Keratinocyte (primary cell): Measurements from ENCODE around the gene KLF7. TPM values are rescaled to one million over a fixed set of nuclear protein-coding genes. Genes with fewer than 3 reads are reported as not detected.

Source experiments
- DNase-seq: peaks from one replicate; pipeline ENCODE4 v3.0.0-alpha.2; 2011; ENCODE audit warnings: low read depth, missing footprints, low spot score
- FAIRE-seq: peaks from 2 replicates; lab custom pipeline; 2011; peaks lifted over from hg19 to GRCh38; lab: Jason Lieb, UNC
- H2AFZ ChIP-seq: 2 replicates; pipeline ENCODE4 v1.6.0; 2012; ENCODE audit warnings: low read length, control low read depth, inconsistent platforms; ENCODE audit not compliant: control insufficient read depth
- H3K27ac ChIP-seq: 2 replicates; pipeline ENCODE4 v1.5.1; 2011; ENCODE audit warnings: low read length; ENCODE audit not compliant: control insufficient read depth, insufficient read depth
- H3K27me3 ChIP-seq: 3 replicates; pipeline ENCODE4 v1.6.0; 2011; ENCODE audit warnings: low read length; ENCODE audit not compliant: control insufficient read depth, insufficient read depth; ENCODE audit errors: extremely low read depth
- H3K36me3 ChIP-seq, 2 experiments: 2 replicates in 1 of 2; 3 replicates in 1 of 2; pipeline ENCODE4 v1.5.1; 2011; ENCODE audit warnings: low read length in 2 of 2, mild to moderate bottlenecking in 1 of 2; ENCODE audit not compliant: control insufficient read depth in 2 of 2, insufficient read depth in 2 of 2; ENCODE audit errors: extremely low read depth in 1 of 2
- H3K4me1 ChIP-seq: 3 replicates; pipeline ENCODE4 v1.5.1; 2011; ENCODE audit warnings: low read length; ENCODE audit not compliant: control insufficient read depth, insufficient read depth; ENCODE audit errors: extremely low read depth
- H3K4me2 ChIP-seq: 3 replicates; pipeline ENCODE4 v1.6.0; 2011; ENCODE audit warnings: low read depth, low read length; ENCODE audit not compliant: control insufficient read depth, insufficient read depth; ENCODE audit errors: extremely low read depth
- H3K4me3 ChIP-seq, 3 experiments: fragments of 200-600 bp in 1 of 3; sonication (generic) in 1 of 3; 2 replicates in 2 of 3; 3 replicates in 1 of 3; pipeline ENCODE4 v1.5.1; 2011 to 2016; ENCODE audit warnings: low read length in 3 of 3, mild to moderate bottlenecking in 3 of 3, control low read depth in 2 of 3, inconsistent platforms in 1 of 3, low read depth in 1 of 3, mixed read lengths in 1 of 3, mixed run types in 1 of 3, moderate library complexity in 1 of 3; ENCODE audit not compliant: control insufficient read depth in 2 of 3, insufficient read depth in 2 of 3; ENCODE audit errors: extremely low read depth in 1 of 3
- H3K79me2 ChIP-seq: 2 replicates; pipeline ENCODE4 v1.6.0; 2012; ENCODE audit warnings: low read length; ENCODE audit not compliant: control insufficient read depth, insufficient read depth
- H3K9ac ChIP-seq: 3 replicates; pipeline ENCODE4 v1.6.0; 2011; ENCODE audit warnings: low read length; ENCODE audit not compliant: control insufficient read depth, insufficient read depth; ENCODE audit errors: extremely low read depth
- H3K9me1 ChIP-seq: 3 replicates; pipeline ENCODE4 v1.6.0; 2011; ENCODE audit warnings: low read length; ENCODE audit not compliant: control insufficient read depth, insufficient read depth; ENCODE audit errors: extremely low read depth
- H3K9me3 ChIP-seq: 2 replicates; pipeline ENCODE4 v1.5.1; 2012; ENCODE audit warnings: low read depth, low read length; ENCODE audit not compliant: control insufficient read depth
- H4K20me1 ChIP-seq: 3 replicates; pipeline ENCODE4 v1.6.0; 2011; ENCODE audit warnings: low read length; ENCODE audit not compliant: control insufficient read depth, insufficient read depth; ENCODE audit errors: extremely low read depth
- EZH2 ChIP-seq: IDR thresholded peaks from one replicate; pipeline ENCODE4 v1.6.1; 2012; ENCODE audit warnings: inconsistent platforms, mild to moderate bottlenecking, low read length, moderate library complexity
- dilution Hi-C: fragments of 300-500 bp; cut with MboI; formaldehyde crosslinking; loops from one replicate; pipeline ENCODE4 v1.7.0; 2020; ENCODE audit warnings: low sequenced_read_pairs; ENCODE audit not compliant: extremely low pct_ligation_motif_present
- polyA plus RNA-seq, 5 experiments: library from polyadenylated mRNA; depleted of rRNA in 3 of 5; stranded (reverse) in 3 of 5; stranded (forward) in 1 of 5; unstranded in 1 of 5; fragments of >200 nt; gene quantifications; 1 replicate in 1 of 5; 2 replicates in 3 of 5; 3 replicates in 1 of 5; pipeline versions ENCODE4 v1.2.1 to v1.2.3, GENCODE V29; 2011 to 2012; ENCODE audit warnings: missing spikeins in 2 of 5, low read depth in 1 of 5, low replicate concordance in 1 of 5
- small RNA-seq, 3 experiments: library from RNA; depleted of rRNA; stranded (forward); fragments of <200 nt; gene quantifications; one replicate each; pipeline ENCODE3, GENCODE V24; 2012; ENCODE audit warnings: low read depth in 3 of 3, low replicate concordance in 1 of 3; ENCODE audit not compliant: insufficient read length in 3 of 3
- TF ChIP-seq, protein P1 (sequence below), 3 experiments: IDR thresholded peaks in 1 of 3; conservative IDR thresholded peaks in 1 of 3; optimal IDR thresholded peaks in 1 of 3; 2 replicates in 2 of 3; 3 replicates in 1 of 3; pipeline versions ENCODE3 to v1.5.1; 2011; ENCODE audit warnings: low read length in 3 of 3, mild to moderate bottlenecking in 3 of 3, moderate library complexity in 2 of 3, control low read depth in 1 of 3, inconsistent platforms in 1 of 3; ENCODE audit not compliant: insufficient read depth in 2 of 3; ENCODE audit errors: extremely low read depth in 1 of 3

KLF7 gene
- polyA plus RNA-seq, 1 donor (not counting 4 experiments of a cell fraction or from before 2014, with no cell fraction given), result 44.7 TPM

DNA sequence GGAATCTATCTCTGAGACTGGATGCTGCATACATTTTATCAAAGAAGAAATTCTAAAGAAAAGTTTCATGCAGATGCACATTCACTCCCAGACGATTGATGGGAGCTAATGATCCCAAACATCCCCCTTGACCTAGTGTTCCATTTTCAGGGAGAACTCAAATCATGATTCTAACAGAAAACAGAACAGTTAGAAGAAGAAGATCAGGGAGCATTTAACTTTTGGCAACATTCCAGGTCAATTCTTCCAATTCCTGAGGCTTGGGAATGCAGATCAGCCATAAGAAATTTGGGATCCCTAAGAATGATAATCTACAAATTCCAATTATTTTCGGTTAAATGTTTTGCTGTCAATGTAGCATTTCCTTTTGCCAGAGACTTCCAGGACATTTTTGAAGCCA, 129.9 kb downstream of the KLF7 start:
- no peaks in the 10 kb centered on the region for H3K9me3 ChIP-seq
- TF ChIP-seq EZH2, result no peak
- TF ChIP-seq, protein P1, sequence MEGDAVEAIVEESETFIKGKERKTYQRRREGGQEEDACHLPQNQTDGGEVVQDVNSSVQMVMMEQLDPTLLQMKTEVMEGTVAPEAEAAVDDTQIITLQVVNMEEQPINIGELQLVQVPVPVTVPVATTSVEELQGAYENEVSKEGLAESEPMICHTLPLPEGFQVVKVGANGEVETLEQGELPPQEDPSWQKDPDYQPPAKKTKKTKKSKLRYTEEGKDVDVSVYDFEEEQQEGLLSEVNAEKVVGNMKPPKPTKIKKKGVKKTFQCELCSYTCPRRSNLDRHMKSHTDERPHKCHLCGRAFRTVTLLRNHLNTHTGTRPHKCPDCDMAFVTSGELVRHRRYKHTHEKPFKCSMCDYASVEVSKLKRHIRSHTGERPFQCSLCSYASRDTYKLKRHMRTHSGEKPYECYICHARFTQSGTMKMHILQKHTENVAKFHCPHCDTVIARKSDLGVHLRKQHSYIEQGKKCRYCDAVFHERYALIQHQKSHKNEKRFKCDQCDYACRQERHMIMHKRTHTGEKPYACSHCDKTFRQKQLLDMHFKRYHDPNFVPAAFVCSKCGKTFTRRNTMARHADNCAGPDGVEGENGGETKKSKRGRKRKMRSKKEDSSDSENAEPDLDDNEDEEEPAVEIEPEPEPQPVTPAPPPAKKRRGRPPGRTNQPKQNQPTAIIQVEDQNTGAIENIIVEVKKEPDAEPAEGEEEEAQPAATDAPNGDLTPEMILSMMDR (optimal IDR thresholded peaks at IDR 0.05 in 1 of 3, IDR thresholded peaks at IDR 0.05 in 1 of 3, conservative IDR thresholded peaks at IDR 0.05 in 1 of 3; ENCODE audit: extremely low read depth in 1 of 3, insufficient read depth in 2 of 3, low read length in 3 of 3), result no peak
- H3K4me2 ChIP-seq, result no peak overlapping the region
- DNase-seq (no peak), FAIRE-seq (no peak)
- H3K9ac ChIP-seq, result no peak overlapping the region
- peaks cover 6% of the 10 kb centered on the region for H3K4me1 ChIP-seq
- H3K36me3 ChIP-seq, result no peaks in the 10 kb centered on the region
- H3K27me3 ChIP-seq, result no peaks in the 10 kb centered on the region
- no peak overlapping the region for H3K4me3 ChIP-seq
- no peaks in the 10 kb centered on the region for H3K79me2 ChIP-seq
- no peaks in the 10 kb centered on the region for H3K9me1 ChIP-seq
- dilution Hi-C loops, result no loop called here
- H4K20me1 ChIP-seq, result no peaks in the 10 kb centered on the region
- no peak overlapping the region for H3K27ac ChIP-seq
- no peak overlapping the region for H2AFZ ChIP-seq

DNA sequence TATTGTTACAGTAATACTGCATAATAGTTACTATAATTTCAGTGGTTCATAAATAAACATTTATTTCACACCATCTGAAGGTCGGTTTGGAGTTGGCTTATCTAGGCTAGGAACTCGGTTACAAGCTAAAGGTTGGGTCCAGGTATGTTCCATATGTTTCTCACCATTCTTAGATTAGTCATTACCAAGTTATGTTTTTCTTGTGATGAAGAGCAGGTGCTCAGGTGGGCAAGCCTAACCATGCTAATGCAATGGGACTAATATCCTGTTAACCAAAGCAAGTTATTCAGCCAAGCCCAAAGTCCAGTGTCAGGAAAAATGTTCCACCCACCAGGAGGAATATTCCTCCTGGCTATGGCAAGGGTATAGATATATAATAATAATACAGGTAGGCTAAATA, 133.3 kb downstream of the KLF7 start:
- FAIRE-seq, result peak; percentile 72
- H3K4me2 ChIP-seq, result no peak overlapping the region
- TF ChIP-seq EZH2, result no peak
- TF ChIP-seq, protein P1 (optimal IDR thresholded peaks at IDR 0.05 in 1 of 3, IDR thresholded peaks at IDR 0.05 in 1 of 3, conservative IDR thresholded peaks at IDR 0.05 in 1 of 3; ENCODE audit: extremely low read depth in 1 of 3, insufficient read depth in 2 of 3, low read length in 3 of 3), result no peak

More for the DNA sequence above, 133.3 kb downstream of the KLF7 start:
- no peaks in the 10 kb centered on the region for H3K9me1 ChIP-seq
- H3K9me3 ChIP-seq, result no peaks in the 10 kb centered on the region
- H3K9ac ChIP-seq, result no peak overlapping the region
- no peak overlapping the region for H2AFZ ChIP-seq
- dilution Hi-C loops, result no loop called here
- no peak for DNase-seq
- no peaks in the 10 kb centered on the region for H3K79me2 ChIP-seq
- no peaks in the 10 kb centered on the region for H4K20me1 ChIP-seq
- no peak overlapping the region for H3K4me3 ChIP-seq
- no peaks in the 10 kb centered on the region for H3K27me3 ChIP-seq
- no peak overlapping the region for H3K27ac ChIP-seq
- peaks cover 6% of the 10 kb centered on the region for H3K4me1 ChIP-seq
- no peaks in the 10 kb centered on the region for H3K36me3 ChIP-seq

Small RNA genes lying within 50 kb of the gene (small RNA-seq; reads per million reads assigned to genes)
- gene MIR2355, result 1.7 to 71.8 (median 54.0) reads per million in 3 experiments
- 0 to 0.25 (median 0) reads per million in 3 experiments for gene MIR7845

Other genes starting within 250 kb of the KLF7 start
- gene CPO, start 226.4 kb downstream of the KLF7 start, polyA plus RNA-seq, result 0.07 to 0.36 TPM (median 0.25 TPM) in 3 replicates